NOMO-1 treated with dmso at 0.1 percent for 144 hours (cell line): Measurements from ENCODE around the gene AGPAT3.

Experiments used
- DNase-seq: peaks from one replicate; lab custom pipeline; 2025; ENCODE audit not compliant: unreplicated experiment; lab: John Stamatoyannopoulos, UW

The AGPAT3 gene

DNA sequence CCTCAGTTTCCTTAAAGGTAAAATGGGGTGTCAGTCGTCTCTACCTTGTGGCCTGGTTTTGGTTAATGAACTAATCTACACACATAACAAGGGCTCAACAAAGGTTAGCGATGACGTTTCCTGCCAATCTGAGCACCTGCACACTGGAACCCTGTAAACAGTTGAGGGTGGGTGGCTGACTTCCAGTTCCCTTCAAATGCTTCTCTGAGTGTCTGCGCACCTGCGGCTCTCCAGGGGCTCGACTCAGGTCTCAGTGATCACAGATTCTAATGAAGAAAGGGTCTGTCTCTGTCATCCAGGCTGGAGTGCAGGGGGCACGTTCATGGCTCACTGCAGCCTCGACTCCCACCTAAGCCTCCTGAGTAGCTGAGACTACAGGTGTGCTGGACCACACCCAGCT is 3.3 kb upstream of the AGPAT3 start:
- no peak for DNase-seq

DNA sequence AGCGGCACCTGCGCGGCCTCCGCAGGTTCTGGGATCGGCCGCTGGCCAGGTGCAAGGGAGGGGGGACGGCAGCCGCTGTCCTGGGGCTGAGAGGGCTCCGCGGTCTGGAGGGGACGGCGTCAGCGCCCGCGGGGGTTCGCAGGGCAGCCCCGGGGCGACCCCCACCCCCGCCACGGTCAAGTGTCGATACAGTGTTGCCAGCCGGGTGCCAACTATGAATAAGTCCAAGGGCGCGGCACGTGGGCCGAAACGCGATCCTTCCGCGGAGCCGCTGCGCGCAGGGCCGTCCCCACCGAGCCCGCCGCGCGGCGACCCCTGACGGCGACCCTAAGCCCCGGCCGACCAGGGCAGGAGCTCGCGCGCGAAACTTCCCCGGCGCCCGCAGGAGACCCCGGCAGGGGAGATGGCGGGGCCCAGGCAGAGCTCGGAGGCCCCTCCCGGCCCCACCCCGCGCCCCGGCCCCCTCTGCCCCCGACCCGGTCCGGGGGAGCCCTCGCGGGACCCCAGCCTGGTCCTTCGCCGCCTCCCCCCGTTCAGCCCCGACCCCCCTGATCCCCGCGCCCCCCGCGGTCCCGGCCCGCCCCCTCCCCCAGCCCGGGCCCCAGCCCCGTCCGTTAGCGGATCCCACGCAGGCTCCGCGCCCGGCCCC is 586 bp upstream of the AGPAT3 start:
- DNase-seq = no peak

DNA sequence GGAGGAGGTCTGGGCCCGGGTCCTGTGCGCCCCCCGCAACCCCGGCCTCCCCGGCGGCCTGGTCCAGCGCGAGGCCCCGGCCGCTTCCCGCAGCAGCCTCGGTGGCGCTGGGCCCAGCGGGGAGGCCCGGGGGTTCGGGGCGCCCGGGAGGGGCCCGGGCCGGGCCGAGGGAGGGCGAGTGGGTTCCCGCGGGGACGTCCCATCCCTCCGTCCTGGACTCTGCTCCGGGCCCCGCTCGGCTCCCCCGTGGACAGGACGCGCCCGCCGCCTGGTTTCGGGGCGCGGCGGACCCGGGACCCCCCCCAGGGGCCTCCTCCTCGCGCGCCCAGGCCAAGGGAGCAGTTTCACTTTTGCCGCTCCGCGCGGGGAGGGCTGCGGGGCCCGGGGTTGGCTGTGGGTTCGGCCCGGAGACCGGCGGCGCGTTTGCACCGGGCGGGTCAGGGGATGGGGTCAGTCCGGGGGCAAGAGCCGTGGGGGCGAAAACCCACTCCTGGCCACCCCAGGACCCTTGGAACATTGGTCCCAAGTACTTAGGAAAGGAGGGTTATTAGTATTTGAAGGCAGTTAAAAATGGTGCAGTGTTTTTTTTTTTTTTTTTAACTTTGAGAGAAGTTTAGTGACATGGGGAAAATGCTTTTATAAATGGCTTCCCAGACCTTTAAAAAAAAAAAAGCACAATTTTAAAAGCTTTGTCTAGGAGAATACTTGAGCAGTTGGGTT is 677 bp downstream of the AGPAT3 start:
- DNase-seq = no peak

DNA sequence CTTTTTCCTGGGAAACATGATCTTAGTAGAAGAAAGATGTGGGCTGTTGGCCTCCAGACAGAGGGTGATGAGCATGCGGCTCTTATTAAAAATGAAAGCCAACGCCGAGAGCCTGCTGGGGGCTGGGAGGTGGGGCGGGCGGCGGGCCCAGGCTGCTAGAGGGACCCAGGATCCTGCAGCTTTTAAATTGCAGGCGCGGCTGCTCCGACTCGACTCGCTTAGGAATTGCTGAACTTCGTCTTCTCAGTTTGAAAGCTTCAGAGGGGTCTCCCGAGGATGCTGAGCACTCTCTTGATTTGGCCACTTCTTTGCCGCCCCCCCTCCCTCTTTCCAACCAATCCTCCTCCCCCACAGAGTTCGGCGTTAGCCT is 1.2 kb downstream of the AGPAT3 start:
- no peak for DNase-seq

DNA sequence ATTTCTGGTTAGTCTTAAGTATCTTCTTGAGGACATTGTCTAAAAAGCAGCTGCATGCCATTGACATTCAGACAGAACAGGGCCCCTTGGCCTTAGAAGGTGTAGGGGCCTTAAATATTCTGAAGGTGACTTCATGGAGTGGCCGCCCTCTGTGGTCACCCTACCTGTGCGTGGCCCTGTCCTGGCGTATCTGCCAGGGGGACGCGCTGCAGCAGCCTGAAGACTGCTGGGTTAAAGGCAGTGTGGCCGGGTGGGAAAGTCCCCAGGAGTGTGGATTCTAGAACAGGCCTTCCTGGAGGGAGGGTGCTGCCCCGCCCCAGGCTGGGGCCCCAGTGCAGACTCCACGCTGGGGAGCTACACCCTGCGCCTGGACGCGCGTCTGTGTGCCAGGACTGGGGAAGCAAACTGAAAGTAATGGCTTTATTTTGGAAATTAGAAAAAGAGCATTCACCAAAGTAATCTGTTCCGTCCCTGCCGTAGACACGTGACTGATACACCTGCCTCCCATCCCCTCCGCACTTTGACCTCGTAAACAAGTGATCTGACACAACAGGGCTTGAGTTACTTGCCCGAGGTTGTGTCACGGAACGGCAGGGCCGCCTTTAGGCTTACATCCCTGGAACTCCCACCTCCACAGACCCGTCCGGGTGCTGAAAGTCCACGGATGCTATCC is 1.8 kb downstream of the AGPAT3 start:
- no peak for DNase-seq

DNA sequence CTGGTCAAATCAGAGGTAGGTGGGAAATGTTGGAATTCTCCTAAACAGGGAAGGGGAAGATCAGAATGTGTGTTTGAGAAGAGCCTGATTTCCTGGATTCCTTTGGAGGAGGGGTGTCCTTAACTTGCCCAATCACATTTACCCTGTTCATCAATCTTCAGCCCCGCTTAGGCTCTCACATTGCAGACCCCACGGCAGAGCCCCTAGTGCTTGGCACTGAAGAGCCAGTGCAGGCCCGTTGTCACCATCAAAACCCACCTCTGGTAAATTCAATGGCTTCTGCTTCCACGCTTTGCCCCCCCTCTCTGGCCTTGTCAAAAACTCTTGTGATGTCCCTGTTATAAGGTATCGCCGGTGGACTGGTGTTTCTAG is 2.3 kb downstream of the AGPAT3 start:
- DNase-seq = no peak

DNA sequence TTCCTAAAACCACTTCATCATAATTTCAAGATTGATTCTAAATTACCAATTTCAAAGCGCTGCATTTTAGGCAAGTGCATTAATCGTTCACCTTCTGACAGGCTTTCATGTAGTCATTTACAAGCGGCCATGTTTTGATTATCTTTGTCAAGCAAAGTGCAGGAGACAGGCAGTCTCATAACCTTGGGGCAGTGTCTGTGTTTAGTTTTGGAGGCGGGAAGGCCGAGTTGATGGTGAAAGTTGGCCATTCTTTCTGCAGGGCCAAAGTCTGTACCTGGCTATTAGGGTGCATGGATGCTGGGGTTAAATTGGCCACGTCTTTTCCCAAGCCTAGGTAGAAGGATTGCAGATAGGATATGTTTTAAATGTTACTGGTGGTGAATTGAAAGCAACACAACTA is 2.9 kb downstream of the AGPAT3 start:
- DNase-seq = no peak

DNA sequence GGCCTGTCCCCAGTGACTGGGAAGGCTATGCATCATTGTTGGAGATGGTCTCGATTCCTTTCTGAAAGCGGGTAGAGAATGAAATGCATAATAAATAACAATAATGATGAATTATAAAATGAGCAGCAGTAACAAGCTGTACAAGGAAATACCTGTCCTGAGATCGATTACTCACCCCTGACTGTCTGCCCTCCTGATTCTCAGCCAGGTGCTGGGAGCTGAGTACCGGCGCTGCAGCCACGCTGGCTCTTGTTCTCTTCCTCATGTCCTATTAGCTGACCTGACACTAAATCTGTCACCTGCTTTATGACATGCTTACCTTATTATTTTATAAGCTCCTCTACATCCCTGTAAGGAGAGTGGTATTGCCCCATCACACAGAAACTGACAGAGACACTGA is 3.4 kb downstream of the AGPAT3 start:
- DNase-seq = no peak

DNA sequence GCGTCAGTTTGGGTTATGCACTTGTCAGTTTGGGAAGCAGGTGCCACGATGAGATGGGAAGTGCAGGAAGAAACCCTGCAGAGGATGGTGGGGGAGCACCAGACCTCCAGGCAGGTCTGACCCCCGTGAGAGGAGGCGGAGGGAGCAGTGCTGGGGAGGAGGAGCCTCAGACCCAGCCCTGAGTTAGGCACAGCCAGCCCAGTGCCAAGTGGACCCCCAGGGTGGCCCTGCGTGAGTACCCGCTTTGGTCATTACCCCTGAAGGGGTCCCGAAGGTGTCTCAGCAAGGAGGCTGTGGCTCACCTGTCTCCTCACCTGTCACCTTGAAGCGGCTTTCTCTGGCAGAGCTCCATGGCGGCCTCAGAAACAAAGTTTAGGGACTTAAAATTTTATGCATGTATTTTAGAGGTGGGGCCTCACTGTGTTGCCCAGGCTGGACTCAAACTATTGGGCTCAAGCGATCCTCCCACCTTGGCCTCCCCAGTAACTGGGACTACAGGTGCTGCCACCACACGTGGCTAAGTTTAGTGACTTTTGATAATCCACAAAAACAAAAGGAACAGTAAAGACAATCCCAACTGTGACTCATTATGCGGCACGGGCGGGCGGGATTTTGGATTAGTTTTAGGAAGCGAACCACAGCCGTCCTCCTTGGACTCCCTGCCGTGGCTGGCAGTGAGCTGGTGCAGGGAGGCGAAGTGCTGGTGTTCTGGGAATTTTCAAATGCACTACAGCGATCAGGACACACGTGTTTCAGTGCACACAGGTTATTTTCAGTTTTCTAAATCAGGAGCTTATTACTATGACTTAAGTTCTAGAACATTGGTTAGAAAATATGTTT is 4.7 kb downstream of the AGPAT3 start:
- no peak for DNase-seq

DNA sequence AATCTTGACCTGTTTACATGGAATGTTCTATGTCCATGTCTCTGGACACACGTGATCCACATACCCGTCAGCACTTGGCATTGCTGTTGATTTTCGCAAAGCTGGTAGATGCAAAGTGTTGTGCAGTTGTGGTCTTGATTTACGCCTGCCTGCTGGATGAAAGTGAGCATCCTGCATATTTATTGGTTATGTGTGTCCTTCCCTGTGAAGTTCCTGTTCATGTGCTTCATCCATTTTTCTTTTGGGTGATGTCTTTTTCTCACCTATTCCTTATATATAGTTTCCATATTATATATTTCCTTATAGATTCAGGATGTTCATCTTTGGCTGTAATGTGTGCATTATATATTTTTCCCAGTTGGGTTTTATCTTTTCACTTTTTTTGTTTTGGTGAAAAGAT is 6.5 kb downstream of the AGPAT3 start:
- no peak for DNase-seq

DNA sequence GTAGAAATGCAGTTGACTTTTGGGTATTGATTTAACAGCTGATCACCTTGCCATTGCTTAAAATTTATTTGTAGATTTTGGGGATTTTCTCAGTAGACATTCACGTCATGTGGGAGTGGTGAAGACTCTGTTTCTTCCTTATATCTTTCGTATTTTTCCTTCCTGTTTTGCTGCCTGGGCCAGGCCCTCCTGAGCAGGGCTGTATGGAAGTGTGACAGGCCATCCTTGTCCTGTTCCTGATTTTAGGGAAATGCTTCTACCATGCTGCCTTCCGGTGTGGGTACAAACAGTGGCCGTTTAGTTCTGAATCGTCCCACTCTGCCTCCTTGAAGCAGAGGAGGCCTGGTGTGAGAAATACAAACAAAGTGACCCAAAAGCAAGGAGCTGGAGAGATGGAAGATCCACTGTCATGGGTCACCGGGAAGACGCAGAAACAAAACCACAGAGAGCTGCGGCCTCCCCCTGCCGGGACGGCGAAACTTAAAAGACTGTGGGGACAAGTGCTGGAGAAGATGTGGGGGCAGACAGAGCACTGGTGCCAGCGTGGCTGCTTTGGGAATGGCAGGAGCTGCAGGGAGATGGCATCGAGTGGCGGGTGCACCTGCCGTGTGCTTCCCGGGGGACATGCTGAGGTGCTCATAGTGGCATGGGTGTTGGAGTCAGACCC is 7.6 kb downstream of the AGPAT3 start:
- no peak for DNase-seq

DNA sequence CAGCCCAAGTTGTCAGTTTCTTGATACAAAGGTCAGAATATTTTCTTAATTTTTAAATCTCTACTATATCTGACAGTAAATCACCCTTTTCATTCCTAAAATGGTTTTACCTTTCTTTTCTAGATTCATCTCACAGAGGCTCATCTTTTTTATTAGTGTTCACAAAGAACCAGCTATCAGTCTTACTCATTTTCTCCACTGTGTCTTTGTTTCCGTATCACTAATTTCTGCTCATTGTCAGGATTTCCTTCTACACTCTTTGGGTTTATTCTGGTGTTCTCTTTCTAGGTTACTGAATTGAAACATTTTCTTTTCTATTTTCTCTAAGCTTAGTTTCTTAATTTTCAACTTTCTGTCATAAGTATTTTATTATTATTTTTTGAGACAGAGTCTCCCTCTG is 8.7 kb downstream of the AGPAT3 start:
- DNase-seq = no peak

DNA sequence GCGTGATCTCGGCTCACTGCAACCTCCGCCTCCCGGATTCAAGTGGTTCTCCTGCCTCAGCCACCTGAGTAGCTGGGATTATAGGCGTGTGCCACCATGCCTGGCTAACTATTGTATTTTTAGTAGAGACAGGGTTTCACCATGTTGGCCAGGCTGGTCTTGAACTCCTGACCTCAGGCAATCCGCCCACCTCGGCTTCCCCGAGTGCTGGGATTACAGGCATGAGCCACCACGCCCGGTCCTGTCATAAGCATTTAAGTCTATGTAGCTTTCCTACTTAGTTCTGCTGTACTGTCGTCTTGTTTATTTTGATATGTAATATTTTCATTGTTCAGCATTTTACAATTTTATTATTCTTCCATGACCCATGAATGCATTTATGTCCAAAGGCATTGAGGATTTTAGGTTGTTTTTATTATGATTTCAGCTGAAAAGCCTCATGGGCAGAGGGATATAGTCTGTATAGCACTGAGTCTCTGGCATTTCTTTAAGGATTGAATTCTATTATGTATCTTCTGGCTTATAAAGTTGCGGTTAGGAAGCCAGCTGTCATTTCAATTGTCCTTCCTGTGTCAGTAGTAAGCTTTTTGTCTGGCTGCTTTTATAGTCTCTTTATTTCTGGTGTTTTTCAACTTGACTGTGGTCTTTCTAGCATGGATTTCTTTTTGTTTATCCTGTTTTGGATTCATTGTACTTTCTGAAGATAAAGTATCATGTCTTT is 9.2 kb downstream of the AGPAT3 start:
- DNase-seq = no peak

DNA sequence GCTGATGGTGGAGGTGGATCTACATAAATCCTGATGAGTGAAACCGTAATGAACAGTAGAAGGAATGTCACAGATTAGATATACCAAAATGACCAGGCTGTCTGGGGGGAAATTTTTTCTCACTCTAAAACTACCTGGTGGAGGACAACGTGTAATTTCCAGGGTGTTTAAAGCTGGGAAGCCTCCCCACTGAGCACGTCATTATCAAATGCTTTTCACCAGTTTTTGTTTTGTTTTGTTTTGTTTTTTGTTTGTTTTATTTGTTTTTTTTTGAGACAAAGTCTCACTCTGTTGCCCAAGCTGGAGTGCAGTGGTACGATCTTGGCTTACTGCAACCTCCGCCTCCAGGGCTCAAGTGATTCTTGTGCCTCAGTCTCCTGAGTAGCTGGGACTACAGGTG is 11.6 kb downstream of the AGPAT3 start:
- DNase-seq = no peak

DNA sequence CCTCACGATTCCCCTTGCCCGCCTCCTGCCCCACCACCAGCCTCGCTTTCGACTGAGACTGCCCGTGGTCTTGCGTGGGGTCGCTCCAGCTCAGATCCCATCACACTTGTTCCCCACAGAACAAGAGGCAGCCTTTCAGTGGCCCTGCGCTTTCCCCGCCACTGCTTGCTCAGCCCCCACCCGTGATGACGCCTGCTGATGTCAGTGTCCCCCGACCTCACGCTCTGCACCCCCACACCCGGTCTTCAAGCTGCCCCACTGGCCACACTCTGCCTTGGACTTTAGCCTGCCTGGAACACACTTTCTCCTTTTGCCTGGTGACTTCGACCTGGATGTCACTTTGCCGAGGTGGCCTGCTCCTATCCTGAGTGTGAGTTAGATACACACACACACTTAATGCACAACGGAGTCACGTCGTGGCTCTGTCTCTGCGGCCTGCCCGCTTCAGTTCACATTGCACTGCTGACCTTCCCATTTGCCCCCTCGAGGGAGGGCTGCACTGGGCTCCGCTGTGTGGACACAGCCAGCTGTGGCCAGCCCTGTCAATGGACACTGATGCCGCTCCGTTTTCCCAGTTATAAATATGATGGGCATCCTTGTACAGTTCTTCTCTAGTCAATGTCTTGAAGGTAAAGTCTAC is 13.0 kb downstream of the AGPAT3 start:
- no peak for DNase-seq

DNA sequence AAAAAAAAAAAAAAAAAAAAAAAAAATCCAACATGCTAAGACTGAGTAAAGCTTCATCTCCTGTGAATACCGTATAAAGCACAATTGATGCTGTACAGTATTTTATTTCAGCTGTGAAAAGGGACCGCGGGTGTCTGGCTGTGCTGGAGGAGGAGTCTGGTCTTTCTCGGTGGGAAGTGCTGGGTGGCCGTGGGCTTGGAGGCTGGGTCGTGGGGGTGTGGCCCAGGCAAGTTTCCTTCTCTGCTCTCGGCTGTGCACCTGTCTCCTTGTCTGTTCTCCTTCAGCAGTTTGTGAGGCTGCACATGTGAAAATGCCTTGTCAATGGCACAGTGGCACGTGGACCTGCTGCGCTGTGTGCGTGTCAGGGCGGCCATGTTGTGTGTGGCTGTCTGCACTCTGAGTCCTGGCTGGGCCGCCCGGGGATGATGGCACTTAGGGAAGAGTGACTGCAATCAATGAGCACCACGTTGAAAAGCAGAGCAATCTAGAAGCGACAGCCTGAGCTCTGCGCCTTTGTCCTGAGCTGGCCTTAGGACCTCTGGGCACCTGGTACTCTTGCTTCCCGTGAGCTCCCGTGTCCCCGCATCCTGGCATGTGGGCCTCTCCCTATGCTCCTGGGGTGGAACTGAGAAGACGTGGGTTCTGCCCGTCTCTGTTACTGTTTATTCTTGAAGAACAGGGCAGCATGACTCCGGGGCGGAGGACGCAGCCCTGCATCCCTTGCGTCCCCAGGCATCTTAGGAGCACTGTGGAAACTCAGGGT is 14.5 kb downstream of the AGPAT3 start:
- no peak for DNase-seq

DNA sequence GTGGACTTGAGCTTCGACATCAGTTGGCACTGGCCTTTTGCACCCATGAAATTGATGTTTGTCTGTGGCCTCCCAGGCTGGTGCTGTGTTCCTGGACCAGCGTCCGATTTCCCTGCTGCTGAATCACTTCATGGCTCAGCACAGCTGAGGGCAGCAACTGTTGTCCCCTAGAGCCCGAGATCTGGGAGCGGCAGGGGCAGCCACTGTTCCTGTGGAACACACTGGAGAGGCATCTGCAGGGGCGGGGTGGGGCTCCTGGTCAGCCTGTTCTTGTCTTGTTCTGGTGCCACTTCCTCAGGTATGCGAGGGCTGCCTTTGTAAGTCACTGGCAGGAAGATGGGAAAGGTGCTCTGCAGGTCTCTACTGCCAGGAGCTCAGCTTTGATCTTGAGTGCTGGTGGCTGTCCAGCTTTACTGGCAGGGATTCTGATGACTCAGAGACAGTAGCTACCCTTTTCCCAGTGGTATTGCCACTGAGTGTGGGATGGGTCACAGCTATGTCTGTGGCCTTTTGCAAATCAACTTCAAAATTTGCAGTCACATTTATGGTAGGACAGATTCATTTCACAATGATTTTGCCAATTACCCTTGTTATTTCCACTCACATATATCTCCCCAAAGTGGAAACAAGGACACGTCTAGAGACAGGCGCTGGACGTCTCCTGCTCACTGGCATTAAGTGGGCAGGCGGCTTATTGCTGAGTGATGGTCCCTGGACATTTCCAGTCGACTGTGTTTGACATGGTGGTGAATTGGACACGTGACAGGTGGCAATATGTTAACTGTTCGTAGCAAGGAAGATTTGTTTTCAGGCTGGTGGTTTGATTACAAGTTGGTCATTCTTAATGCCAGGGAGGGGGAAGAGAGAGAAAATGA is 15.3 kb downstream of the AGPAT3 start:
- no peak for DNase-seq

DNA sequence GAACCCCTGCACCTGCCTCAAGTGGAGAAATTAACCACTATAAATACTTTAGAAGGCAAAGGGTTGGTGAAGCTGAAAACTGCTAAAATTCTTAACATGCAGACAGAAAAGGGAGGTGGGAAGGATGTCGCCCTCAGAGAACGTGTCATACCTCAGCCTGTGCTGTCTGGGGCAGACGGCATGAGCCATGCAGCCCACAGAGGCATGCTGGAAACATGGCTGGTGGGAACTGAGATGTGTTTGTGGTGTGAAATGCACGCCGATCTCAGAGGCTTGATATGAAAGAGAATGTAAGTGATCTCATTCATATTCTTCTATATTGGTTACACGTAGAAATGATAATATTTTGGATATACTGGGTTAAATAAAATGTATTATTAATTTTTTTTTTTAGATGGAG is 16.3 kb downstream of the AGPAT3 start:
- DNase-seq = no peak
